H9 (cell line): Measurements from ENCODE around the gene GDPD4. TPM values are rescaled to one million over a fixed set of nuclear protein-coding genes. Genes with fewer than 3 reads are reported as not detected.

Source experiments
- DNase-seq: peaks from one replicate; pipeline ENCODE4 v3.0.0-alpha.2; 2017
- H2AFZ ChIP-seq: one replicate; pipeline ENCODE4 v1.6.1; 2013; ENCODE audit warnings: mild to moderate bottlenecking, low read length, control low read depth, moderate library complexity
- H2AK5ac ChIP-seq: 2 replicates; pipeline ENCODE4 v1.6.1; 2013; ENCODE audit warnings: low read length, control low read depth, mixed read lengths; ENCODE audit not compliant: insufficient read length
- H2BK120ac ChIP-seq: one replicate; pipeline ENCODE4 v1.6.1; 2013; ENCODE audit warnings: low read depth, mild to moderate bottlenecking, low read length, control low read depth, inconsistent platforms; ENCODE audit not compliant: poor library complexity, severe bottlenecking
- H2BK12ac ChIP-seq: 2 replicates; pipeline ENCODE4 v1.6.1; 2013; ENCODE audit warnings: low read length, control low read depth, mixed read lengths, low read depth; ENCODE audit not compliant: insufficient read length
- H2BK15ac ChIP-seq: 2 replicates; pipeline ENCODE4 v1.6.1; 2013; ENCODE audit warnings: low read depth, low read length, control low read depth
- H2BK20ac ChIP-seq: one replicate; pipeline ENCODE4 v1.6.1; 2013; ENCODE audit warnings: low read depth, mild to moderate bottlenecking, low read length, control low read depth, inconsistent platforms; ENCODE audit not compliant: poor library complexity, severe bottlenecking
- H2BK5ac ChIP-seq: 2 replicates; pipeline ENCODE4 v1.6.1; 2013; ENCODE audit warnings: low read length, control low read depth, mixed read lengths; ENCODE audit not compliant: insufficient read length
- H3K14ac ChIP-seq: 2 replicates; pipeline ENCODE4 v1.6.1; 2013; ENCODE audit warnings: low read length, control low read depth; ENCODE audit not compliant: insufficient read depth
- H3K18ac ChIP-seq: 2 replicates; pipeline ENCODE4 v1.6.1; 2013; ENCODE audit warnings: low read depth, mild to moderate bottlenecking, mixed read lengths, low read length, control low read depth; ENCODE audit not compliant: insufficient read length
- H3K23ac ChIP-seq: 2 replicates; pipeline ENCODE4 v1.6.1; 2013; ENCODE audit warnings: low read length, control low read depth, mixed read lengths, low read depth; ENCODE audit not compliant: insufficient read length
- H3K23me2 ChIP-seq: 2 replicates; pipeline ENCODE4 v1.6.1; 2013; ENCODE audit warnings: low read depth, mild to moderate bottlenecking, mixed read lengths, low read length, control low read depth; ENCODE audit not compliant: insufficient read length, poor library complexity, severe bottlenecking
- H3K27ac ChIP-seq: 2 replicates; pipeline ENCODE4 v1.5.1; 2013; ENCODE audit warnings: low read length, control low read depth, mixed read lengths, low read depth; ENCODE audit not compliant: insufficient read length
- H3K27me3 ChIP-seq: 2 replicates; pipeline ENCODE4 v1.6.1; 2013; ENCODE audit warnings: low read length, control low read depth, inconsistent platforms; ENCODE audit not compliant: insufficient read depth
- H3K4ac ChIP-seq: 2 replicates; pipeline ENCODE4 v1.6.1; 2013; ENCODE audit warnings: low read depth, mild to moderate bottlenecking, control low read depth, inconsistent platforms, low read length, moderate library complexity
- H3K4me1 ChIP-seq: 2 replicates; pipeline ENCODE4 v1.6.1; 2013; ENCODE audit warnings: low read length, control low read depth, inconsistent platforms; ENCODE audit not compliant: insufficient read depth
- H3K4me2 ChIP-seq: 2 replicates; pipeline ENCODE4 v1.6.1; 2013; ENCODE audit warnings: low read length, control low read depth, mixed read lengths; ENCODE audit not compliant: insufficient read length, insufficient read depth
- H3K56ac ChIP-seq: 2 replicates; pipeline ENCODE4 v1.6.1; 2013; ENCODE audit warnings: low read depth, mild to moderate bottlenecking, mixed read lengths, low read length, control low read depth; ENCODE audit not compliant: insufficient read length
- H3K79me1 ChIP-seq: 2 replicates; pipeline ENCODE4 v1.6.1; 2013; ENCODE audit warnings: low read depth, mild to moderate bottlenecking, moderate library complexity, low read length, control low read depth, inconsistent platforms; ENCODE audit not compliant: insufficient read depth, poor library complexity, severe bottlenecking
- H3K79me2 ChIP-seq: 2 replicates; pipeline ENCODE4 v1.6.1; 2013; ENCODE audit warnings: low read length, control low read depth, inconsistent platforms; ENCODE audit not compliant: insufficient read depth
- H3K9ac ChIP-seq: 2 replicates; pipeline ENCODE4 v1.6.1; 2013; ENCODE audit warnings: low read length, control low read depth, mixed read lengths; ENCODE audit not compliant: insufficient read length; ENCODE audit errors: extremely low read depth
- H3K9me3 ChIP-seq: one replicate; pipeline ENCODE4 v1.6.1; 2013; ENCODE audit warnings: low read depth, low read length, inconsistent platforms; ENCODE audit not compliant: control insufficient read depth
- H3T11ph ChIP-seq: one replicate; pipeline ENCODE4 v1.6.1; 2013; ENCODE audit warnings: mild to moderate bottlenecking, low read length, control low read depth, inconsistent platforms
- H4K20me1 ChIP-seq: one replicate; pipeline ENCODE4 v1.6.1; 2013; ENCODE audit not compliant: control insufficient read depth, insufficient read length, insufficient read depth
- H4K5ac ChIP-seq: 2 replicates; pipeline ENCODE4 v1.6.1; 2013; ENCODE audit warnings: low read depth, mild to moderate bottlenecking, mixed read lengths, low read length, control low read depth; ENCODE audit not compliant: insufficient read length
- H4K8ac ChIP-seq: replicated peaks from 2 replicates; pipeline ENCODE4 v1.6.1; 2013; ENCODE audit warnings: low read length, control low read depth, mixed read lengths, low read depth; ENCODE audit not compliant: insufficient read length
- H4K91ac ChIP-seq: 2 replicates; pipeline ENCODE4 v1.6.1; 2013; ENCODE audit warnings: low read depth, mild to moderate bottlenecking, moderate library complexity, mixed read lengths, low read length, control low read depth; ENCODE audit not compliant: insufficient read length
- H3K27ac Mint-ChIP-seq, 3 experiments: 2 replicates in 2 of 3; 3 replicates in 1 of 3; pipeline ENCODE4 v1.8.0; 2020 to 2021; ENCODE audit warnings: mixed read lengths in 3 of 3, mild to moderate bottlenecking in 1 of 3, moderate library complexity in 1 of 3
- H3K27me3 Mint-ChIP-seq: 2 replicates; pipeline ENCODE4 v1.8.0; 2021; ENCODE audit warnings: low read depth, mild to moderate bottlenecking, moderate library complexity, mixed read lengths
- H3K36me3 Mint-ChIP-seq, 3 experiments: 2 replicates in 2 of 3; 3 replicates in 1 of 3; pipeline ENCODE4 v1.8.0; 2020 to 2021; ENCODE audit warnings: low read depth in 3 of 3, mixed read lengths in 3 of 3; ENCODE audit not compliant: insufficient read depth in 1 of 3
- H3K4me1 Mint-ChIP-seq, 2 experiments: 2 replicates each; pipeline ENCODE4 v1.8.0; 2020; ENCODE audit warnings: mixed read lengths in 2 of 2
- H3K4me3 Mint-ChIP-seq, 2 experiments: 2 replicates in 1 of 2; 3 replicates in 1 of 2; pipeline ENCODE4 v1.8.0; 2020 to 2021; ENCODE audit warnings: mild to moderate bottlenecking in 2 of 2, mixed read lengths in 2 of 2, moderate library complexity in 1 of 2
- H3K9me3 Mint-ChIP-seq, 2 experiments: 2 replicates in 1 of 2; 3 replicates in 1 of 2; pipeline ENCODE4 v1.8.0; 2020; ENCODE audit warnings: mild to moderate bottlenecking in 2 of 2, mixed read lengths in 2 of 2, moderate library complexity in 1 of 2
- CTCF ChIP-seq: fragments of 200-600 bp; sonication (generic); conservative IDR thresholded peaks from 3 replicates; pipeline ENCODE4 v1.8.0; 2021; ENCODE audit warnings: antibody characterized with exemption, mild to moderate bottlenecking
- total RNA-seq: library from RNA; stranded (reverse); gene quantifications from 2 replicates; pipeline ENCODE4 v1.2.1, GENCODE V29; 2021

The GDPD4 gene
- total RNA-seq, 1 experiment from 2014 or later = not detected

- H3K9me3 ChIP-seq = no peaks in the 10 kb centered on the region
- no peak overlapping the region for H3K23ac ChIP-seq
- H3K56ac ChIP-seq = no peak overlapping the region
- H4K91ac ChIP-seq = no peak overlapping the region
- no peaks in the 10 kb centered on the region for H3K79me1 ChIP-seq
- H3K4me2 ChIP-seq = no peak overlapping the region
- no peaks in the 10 kb centered on the region for H3K36me3 Mint-ChIP-seq
- no peak overlapping the region for H3K18ac ChIP-seq
- H3K27me3 Mint-ChIP-seq = no peaks in the 10 kb centered on the region; the same call in 1 of the 2 replicates
- no peak overlapping the region for H3K14ac ChIP-seq
- no peaks in the 10 kb centered on the region for H3K9me3 Mint-ChIP-seq
- H3K23me2 ChIP-seq = no peaks in the 10 kb centered on the region
- H3K27me3 ChIP-seq = no peaks in the 10 kb centered on the region
- H2BK15ac ChIP-seq = no peak overlapping the region
- H2BK12ac ChIP-seq = no peak overlapping the region
- H2AK5ac ChIP-seq = no peak overlapping the region
- no peak overlapping the region for H2BK5ac ChIP-seq
- DNase-seq = no peak
- no peak overlapping the region for H3K27ac Mint-ChIP-seq
- H3K9ac ChIP-seq = no peak overlapping the region
- no peak overlapping the region for H2AFZ ChIP-seq
- H4K20me1 ChIP-seq = no peaks in the 10 kb centered on the region
- no peak overlapping the region for H3K4me3 Mint-ChIP-seq
- no peak overlapping the region for H3K27ac ChIP-seq
- H3K4ac ChIP-seq = no peak overlapping the region
- H4K5ac ChIP-seq = no peak overlapping the region
- no peak for TF ChIP-seq CTCF
- no peak overlapping the region for H2BK20ac ChIP-seq
- no peaks in the 10 kb centered on the region for H3K79me2 ChIP-seq
- no peak overlapping the region for H2BK120ac ChIP-seq
- H4K8ac ChIP-seq = no peak overlapping the region
- H3T11ph ChIP-seq = no peak overlapping the region
- peaks cover 9 to 13% of the 10 kb centered on the region in 2 experiments for H3K4me1 Mint-ChIP-seq
- H3K4me1 ChIP-seq = no peaks in the 10 kb centered on the region
These were observed 10.6 kb upstream of the GDPD4 start for GRCh38 chr11:77312107-77312506.
